HepG2 (cell line): Measurements from ENCODE around the gene HAO2. TPM values are rescaled to one million over a fixed set of nuclear protein-coding genes. Genes with fewer than 3 reads are reported as not detected.

ENCODE experiments used
- ATAC-seq: fragments of 200-7000 bp; cut with Tn5 transposase; 3 replicates; pipeline ENCODE4 v1.9.1; 2020; ENCODE audit warnings: mild to moderate bottlenecking, moderate library complexity
- BruUV-seq: library from RNA; stranded (reverse); fragments of 400-500 nt; replicated peaks from 2 replicates; lab custom pipeline; 2021; lab: Mats Ljungman, UMichigan
- CTCF ChIA-PET: fragments of 300-600 bp; formaldehyde crosslinking; extraction: SDS; loops from one replicate; lab custom pipeline; 2021; ENCODE audit warnings: low total read pairs, inconsistent platforms, low intra/inter-chr PET ratio; lab: Yijun Ruan, JAX
- POLR2A ChIA-PET: fragments of 350-600 bp; sonication (Branson Sonifier 250); formaldehyde crosslinking; loops from one replicate; lab custom pipeline; 2020; ENCODE audit warnings: antibody characterized with exemption, inconsistent platforms; lab: Yijun Ruan, JAX
- DNase-seq: peaks from one replicate; pipeline ENCODE4 v3.0.0-alpha.2; 2015; ENCODE audit warnings: low spot score
- FAIRE-seq: peaks from 3 replicates; lab custom pipeline; 2011; peaks lifted over from hg19 to GRCh38; lab: Jason Lieb, UNC
- H2AFZ ChIP-seq: one replicate; pipeline ENCODE4 v1.6.1; 2011; ENCODE audit warnings: low read length, inconsistent platforms
- H3K27ac ChIP-seq: fragments of 300-600 bp; 3 replicates; pipeline ENCODE4 v1.8.0; 2011; ENCODE audit warnings: mixed run types, mild to moderate bottlenecking, mixed read lengths, low read length, inconsistent platforms; ENCODE audit not compliant: insufficient read depth; ENCODE audit errors: extremely low read length
- H3K27me3 ChIP-seq, 2 experiments: fragments of 200-600 bp in 1 of 2; 2 replicates in 1 of 2; 3 replicates in 1 of 2; pipeline versions ENCODE4 v1.6.0 to v1.8.0; 2011; ENCODE audit warnings: low read length in 2 of 2, mild to moderate bottlenecking in 2 of 2, moderate library complexity in 2 of 2, inconsistent platforms in 1 of 2; ENCODE audit not compliant: insufficient read depth in 2 of 2, control insufficient read depth in 1 of 2
- H3K36me3 ChIP-seq, 2 experiments: fragments of 200-600 bp in 1 of 2; replicated peaks in 1 of 2; 2 replicates in 1 of 2; 3 replicates in 1 of 2; pipeline versions ENCODE4 v1.5.1 to v1.8.0; 2011; ENCODE audit warnings: low read length in 2 of 2, inconsistent platforms in 1 of 2; ENCODE audit not compliant: insufficient read depth in 2 of 2, control insufficient read depth in 1 of 2
- H3K4me1 ChIP-seq: 2 replicates; pipeline ENCODE4 v1.5.1; 2012; ENCODE audit warnings: low read length, inconsistent platforms; ENCODE audit not compliant: insufficient read depth
- H3K4me2 ChIP-seq: 2 replicates; pipeline ENCODE4 v1.6.0; 2011; ENCODE audit warnings: low read depth, low read length, inconsistent platforms
- H3K4me3 ChIP-seq, 3 experiments: fragments of 200-600 bp in 1 of 3; sonication (generic), shearing (Covaris generic) in 1 of 3; replicated peaks in 1 of 3; 2 replicates each; pipeline ENCODE4 v1.5.1; 2011 to 2016; ENCODE audit warnings: low read length in 3 of 3, inconsistent platforms in 2 of 3, low read depth in 2 of 3, mild to moderate bottlenecking in 2 of 3, control low read depth in 1 of 3, mixed read lengths in 1 of 3; ENCODE audit not compliant: insufficient read depth in 1 of 3
- H3K79me2 ChIP-seq: one replicate; pipeline ENCODE4 v1.6.1; 2011; ENCODE audit warnings: low read length, inconsistent platforms; ENCODE audit not compliant: insufficient read depth
- H3K9ac ChIP-seq: 2 replicates; pipeline ENCODE4 v1.6.0; 2011; ENCODE audit warnings: mild to moderate bottlenecking, low read depth, low read length, inconsistent platforms; ENCODE audit not compliant: insufficient read depth
- H3K9me3 ChIP-seq: 2 replicates; pipeline ENCODE4 v1.5.1; 2012; ENCODE audit warnings: mild to moderate bottlenecking, low read length
- H4K20me1 ChIP-seq: 2 replicates; pipeline ENCODE4 v1.6.0; 2011; ENCODE audit warnings: inconsistent platforms, mild to moderate bottlenecking, low read length, moderate library complexity; ENCODE audit not compliant: insufficient read depth
- ATF1 ChIP-seq: IDR thresholded peaks from 2 replicates; pipeline ENCODE4 v1.6.1; 2016; ENCODE audit warnings: mild to moderate bottlenecking, control low read depth
- BCL3 ChIP-seq: sonication (generic); formaldehyde crosslinking; IDR thresholded peaks from 2 replicates; pipeline ENCODE4 v1.5.1; 2020; ENCODE audit warnings: mild to moderate bottlenecking, missing genetic modification reagents, moderate library complexity
- FOXP1 ChIP-seq, 2 experiments: fragments of 450-650 bp in 1 of 2; IDR thresholded peaks; 2 replicates each; pipeline ENCODE4 v1.6.1; 2017 to 2018; ENCODE audit warnings: antibody characterized with exemption in 1 of 2
- GABPB1 ChIP-seq: IDR thresholded peaks from 2 replicates; pipeline ENCODE4 v1.6.1; 2016; ENCODE audit warnings: mild to moderate bottlenecking, missing genetic modification reagents, moderate library complexity, missing compliant biosample characterization
- JARID2 ChIP-seq: sonication (generic); formaldehyde crosslinking; IDR thresholded peaks from 2 replicates; pipeline ENCODE4 v1.8.1; 2023; ENCODE audit warnings: missing genetic modification reagents, inconsistent platforms; ENCODE audit not compliant: insufficient replicate concordance
- KDM2A ChIP-seq: sonication (generic); formaldehyde crosslinking; IDR thresholded peaks from 2 replicates; pipeline ENCODE4 v1.4.0; 2020; ENCODE audit warnings: low read depth, missing genetic modification reagents, borderline replicate concordance
- KDM4B ChIP-seq: sonication (generic); formaldehyde crosslinking; IDR thresholded peaks from 2 replicates; pipeline ENCODE4 v1.4.0; 2020; ENCODE audit warnings: missing genetic modification reagents
- LRRFIP1 ChIP-seq: sonication (generic); formaldehyde crosslinking; conservative IDR thresholded peaks from 2 replicates; pipeline ENCODE4 v1.4.0; 2020; ENCODE audit warnings: missing genetic modification reagents
- NFE2 ChIP-seq: sonication (generic); formaldehyde crosslinking; IDR thresholded peaks from 2 replicates; pipeline ENCODE4 v1.4.0; 2020; ENCODE audit warnings: missing genetic modification reagents
- PHB2 ChIP-seq: fragments of 450-650 bp; IDR thresholded peaks from 2 replicates; pipeline ENCODE4 v1.6.1; 2018; ENCODE audit not compliant: partially characterized antibody
- PRDM4 ChIP-seq: sonication (generic); formaldehyde crosslinking; IDR thresholded peaks from 2 replicates; pipeline ENCODE4 v1.9.0; 2021; ENCODE audit warnings: missing genetic modification reagents, borderline replicate concordance
- THAP7 ChIP-seq: sonication (generic); formaldehyde crosslinking; IDR thresholded peaks from 2 replicates; pipeline ENCODE4 v1.8.1; 2023; ENCODE audit warnings: mild to moderate bottlenecking, missing genetic modification reagents
- ZNF17 ChIP-seq: sonication (generic); formaldehyde crosslinking; IDR thresholded peaks from 2 replicates; pipeline ENCODE4 v1.5.0; 2020; ENCODE audit warnings: mild to moderate bottlenecking, missing genetic modification reagents
- ZNF225 ChIP-seq: sonication (generic); formaldehyde crosslinking; IDR thresholded peaks from 2 replicates; pipeline ENCODE4 v1.4.0; 2020; ENCODE audit warnings: mild to moderate bottlenecking, missing genetic modification reagents
- ZNF484 ChIP-seq: sonication (generic); formaldehyde crosslinking; IDR thresholded peaks from 2 replicates; pipeline ENCODE4 v1.5.1; 2020; ENCODE audit warnings: mild to moderate bottlenecking, low read depth, missing genetic modification reagents, borderline replicate concordance
- ZNF720 ChIP-seq: sonication (generic); formaldehyde crosslinking; IDR thresholded peaks from 2 replicates; pipeline ENCODE4 v1.4.0; 2020; ENCODE audit warnings: missing genetic modification reagents
- ZNF800 ChIP-seq: sonication (generic); formaldehyde crosslinking; IDR thresholded peaks from 2 replicates; pipeline ENCODE4 v1.4.0; 2020; ENCODE audit warnings: missing genetic modification reagents
- WGBS: methylation state at CpG from one replicate; pipeline ENCODE4 v1.1.6; 2017; ENCODE audit warnings: low lambda C conversion rate; 5-methylcytosine and 5-hydroxymethylcytosine counted together
- in situ Hi-C: cut with HindIII; loops from 2 replicates; pipeline ENCODE4 v1.10.0; 2017; ENCODE audit warnings: low pct_unique_long_range_greater_than_20kb; ENCODE audit not compliant: extremely low pct_ligation_motif_present
- intact Hi-C: fragments of 100-400 bp; cut with micrococcal nuclease; formaldehyde crosslinking; loops from one replicate; pipeline ENCODE4 v1.10.0; 2022; ENCODE audit not compliant: unreplicated experiment
- polyA plus RNA-seq, 8 experiments: library from polyadenylated mRNA; depleted of rRNA in 3 of 8; stranded (reverse) in 7 of 8; unstranded in 1 of 8; fragments of >200 nt; fragmentation: Illumina TruSeq in 4 of 8; extraction: Trizol in 4 of 8; gene quantifications; 2 replicates each; pipeline versions ENCODE4 v1.2.1 to v1.2.3, GENCODE V29; 2011 to 2016; ENCODE audit warnings: low read depth in 4 of 8, missing spikeins in 1 of 8, mixed read lengths in 1 of 8; ENCODE audit not compliant: insufficient read depth in 1 of 8
- total RNA-seq, 5 experiments: library from RNA; depleted of rRNA; stranded (reverse); fragments of >200 nt; fragmentation: Illumina TruSeq; extraction: Trizol; gene quantifications; 2 replicates each; pipeline ENCODE4 v1.2.3, GENCODE V29; 2016; ENCODE audit warnings: low read depth in 1 of 5

HAO2 gene
- total and polyA plus RNA-seq, 2 of the 13 experiments (the other 11 are each of a cell fraction or from before 2014, with no cell fraction given) = 0.05 to 0.09 TPM

GRCh38 chr1:119348941-119349340 is 19.6 kb upstream of the HAO2 start:
- POLR2A ChIA-PET = no interaction called here
- TF ChIP-seq PRDM4 = no peak
- TF ChIP-seq ZNF800 (CRISPR knock-in tag) = no peak
- no peak for TF ChIP-seq NFE2
- no peak for TF ChIP-seq ZNF720 (CRISPR knock-in tag)
- TF ChIP-seq ZNF225 (CRISPR knock-in tag) = no peak
- TF ChIP-seq BCL3 (CRISPR knock-in tag) = no peak
- TF ChIP-seq KDM4B (CRISPR knock-in tag) = no peak
- no peak for TF ChIP-seq ATF1 (CRISPR knock-in tag)
- no peak for TF ChIP-seq KDM2A (CRISPR knock-in tag)
- no peak for TF ChIP-seq ZNF17
- TF ChIP-seq THAP7 = no peak
- TF ChIP-seq PHB2 = no peak
- no peak for TF ChIP-seq JARID2
- no peak for TF ChIP-seq LRRFIP1 (CRISPR knock-in tag)
- no peak for TF ChIP-seq ZNF484 (CRISPR knock-in tag)
- TF ChIP-seq GABPB1 (CRISPR knock-in tag) = no peak
- no peak for TF ChIP-seq FOXP1 (IDR thresholded peaks at IDR 0.05)
- no peak for TF ChIP-seq FOXP1 (CRISPR knock-in tag; IDR thresholded peaks at IDR 0.05)

More at GRCh38 chr1:119348941-119349340, 19.6 kb upstream of the HAO2 start:
- FAIRE-seq = no peak
- H3K27me3 ChIP-seq = no peaks in the 10 kb centered on the region
- H3K79me2 ChIP-seq = no peaks in the 10 kb centered on the region
- peaks cover 61% of the 10 kb centered on the region for H3K4me1 ChIP-seq
- BruUV-seq = no TSS peak
- no peak overlapping the region for H3K27ac ChIP-seq
- no peak overlapping the region for H3K9ac ChIP-seq
- ATAC-seq = no peak
- H4K20me1 ChIP-seq = no peaks in the 10 kb centered on the region
- H2AFZ ChIP-seq = no peak overlapping the region
- peaks cover 7% of the 10 kb centered on the region; the same call in 1 of the 2 replicates for H3K9me3 ChIP-seq
- DNase-seq = no peak
- in situ Hi-C loops = no loop called here
- no peaks in the 10 kb centered on the region for H3K36me3 ChIP-seq
- intact Hi-C loops = no loop called here
- H3K4me2 ChIP-seq = no peak overlapping the region
- H3K4me3 ChIP-seq = no peak overlapping the region
- CTCF ChIA-PET = no interaction called here
- 96% methylated on average over 4 of the region's 4 CpGs for WGBS
